Measurements from ENCODE around the gene UST.
"Not testable (repeated sequence)": the region's sequence is repeated elsewhere in the genome, so short reads cannot be mapped to it uniquely, and the experiment has no call there.

Gene UST

GRCh38 chr6:148973538-148974208 is 226.8 kb downstream of the UST start:
- no peak overlapping the region for H3K4me2 ChIP-seq (ENCODE audit: low read depth, low read length, poor library complexity, severe bottlenecking)
- no peaks in the 10 kb centered on the region for H3F3A ChIP-seq (ENCODE audit: low read depth)
- H3K9ac ChIP-seq (ENCODE audit: low read depth, low read length, poor library complexity, severe bottlenecking) = no peak overlapping the region

GRCh38 chr6:148974351-148974750 is 227.5 kb downstream of the UST start:
- Histone ChIP-seq H3K36me3 (ENCODE audit: insufficient read depth, low read length) (no peaks in the 10 kb centered on the region), H2AFZ (ENCODE audit: low read length) (no peak overlapping the region), H3K4me3 (ENCODE audit: low read length, poor library complexity, severe bottlenecking) (no peak overlapping the region), H3K4me2 (ENCODE audit: low read depth, low read length, poor library complexity, severe bottlenecking) (no peak overlapping the region), H3K9me3 (ENCODE audit: insufficient read depth, low read depth, low read length) (no peaks in the 10 kb centered on the region), H3F3A (ENCODE audit: low read depth) (no peaks in the 10 kb centered on the region), H3K27me3 (ENCODE audit: insufficient read depth, low read length, poor library complexity, severe bottlenecking) (no peaks in the 10 kb centered on the region), H3K9ac (ENCODE audit: low read depth, low read length, poor library complexity, severe bottlenecking) (no peak overlapping the region), H3K79me2 (ENCODE audit: insufficient read depth, low read length) (no peaks in the 10 kb centered on the region), H3K4me1 (ENCODE audit: insufficient read depth, low read length, poor library complexity, severe bottlenecking) (no peaks in the 10 kb centered on the region), H4K20me1 (ENCODE audit: insufficient read depth, low read length, poor library complexity, severe bottlenecking) (no peaks in the 10 kb centered on the region), H3K9me2 (replicated peaks; ENCODE audit: low read depth, low read length) (no peaks in the 10 kb centered on the region)
- TF ChIP-seq EZH2phosphoT487 (IDR thresholded peaks at IDR 0.05; ENCODE audit: borderline replicate concordance) (no peak), CTCF (conservative IDR thresholded peaks at IDR 0.05; ENCODE audit: low read length) (no peak)

More at GRCh38 chr6:148973538-148974208, 226.8 kb downstream of the UST start:
- Histone ChIP-seq H2AFZ (ENCODE audit: low read length) (no peak overlapping the region), H3K9me2 (replicated peaks; ENCODE audit: low read depth, low read length) (no peaks in the 10 kb centered on the region), H3K79me2 (ENCODE audit: insufficient read depth, low read length) (no peaks in the 10 kb centered on the region), H3K27me3 (ENCODE audit: insufficient read depth, low read length, poor library complexity, severe bottlenecking) (no peaks in the 10 kb centered on the region), H3K4me1 (ENCODE audit: insufficient read depth, low read length, poor library complexity, severe bottlenecking) (no peaks in the 10 kb centered on the region), H3K4me3 (ENCODE audit: low read length, poor library complexity, severe bottlenecking) (no peak overlapping the region), H3K9me3 (ENCODE audit: insufficient read depth, low read depth, low read length) (no peaks in the 10 kb centered on the region), H3K36me3 (ENCODE audit: insufficient read depth, low read length) (no peaks in the 10 kb centered on the region), H4K20me1 (ENCODE audit: insufficient read depth, low read length, poor library complexity, severe bottlenecking) (no peaks in the 10 kb centered on the region)
- TF ChIP-seq EZH2phosphoT487 (IDR thresholded peaks at IDR 0.05; ENCODE audit: borderline replicate concordance) = no peak
- TF ChIP-seq CTCF (conservative IDR thresholded peaks at IDR 0.05; ENCODE audit: low read length) = peak; percentile 59

GRCh38 chr6:148978298-148978697 is 231.5 kb downstream of the UST start:
- H3K27me3 ChIP-seq (ENCODE audit: insufficient read depth, low read length, poor library complexity, severe bottlenecking); H3K9ac ChIP-seq (ENCODE audit: low read depth, low read length, poor library complexity, severe bottlenecking); H3K9me3 ChIP-seq (ENCODE audit: insufficient read depth, low read depth, low read length); H3K79me2 ChIP-seq (ENCODE audit: insufficient read depth, low read length); H3K9me2 ChIP-seq (replicated peaks; ENCODE audit: low read depth, low read length); H4K20me1 ChIP-seq (ENCODE audit: insufficient read depth, low read length, poor library complexity, severe bottlenecking); H3K4me3 ChIP-seq (ENCODE audit: low read length, poor library complexity, severe bottlenecking); H3K4me2 ChIP-seq (ENCODE audit: low read depth, low read length, poor library complexity, severe bottlenecking); H3F3A ChIP-seq (ENCODE audit: low read depth); H3K36me3 ChIP-seq (ENCODE audit: insufficient read depth, low read length); H2AFZ ChIP-seq (ENCODE audit: low read length); H3K4me1 ChIP-seq (ENCODE audit: insufficient read depth, low read length, poor library complexity, severe bottlenecking): not testable (repeated sequence)

Measured in Loucy (cell line).